ENCODE data around the gene PEAK1. TPM values are rescaled to one million over a fixed set of nuclear protein-coding genes. Genes with fewer than 3 reads are reported as not detected.
"Not testable (repeated sequence)": the region's sequence is repeated elsewhere in the genome, so short reads cannot be mapped to it uniquely, and the experiment has no call there.

Gene PEAK1
- total RNA-seq, 1 experiment from 2014 or later, result 2.5 TPM

DNA sequence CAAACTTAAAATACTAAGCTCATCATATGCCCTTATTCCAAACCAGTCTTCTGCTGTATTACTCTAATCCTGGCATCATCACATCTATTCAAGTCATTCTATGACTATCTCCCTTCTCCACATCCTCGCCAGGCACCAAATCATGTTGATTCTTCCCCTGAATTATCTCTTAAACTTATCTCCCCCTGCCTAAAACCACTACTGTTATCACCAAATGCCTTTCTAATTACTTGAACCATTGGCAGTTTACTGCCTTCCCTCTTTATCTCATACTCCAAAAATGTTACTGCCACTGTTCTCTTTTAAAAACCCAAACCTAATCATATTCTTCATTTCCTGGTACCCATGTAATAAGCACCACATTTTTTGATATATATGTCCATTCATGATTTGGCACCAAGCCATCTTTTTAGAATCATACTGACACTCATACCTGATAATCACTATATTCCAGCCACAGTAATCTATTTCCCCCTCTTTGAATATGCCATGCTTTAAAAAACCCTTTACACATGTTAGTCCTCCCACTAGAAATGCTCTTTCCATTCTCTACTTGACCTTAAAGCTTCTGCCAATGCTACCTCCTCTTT lies 126.8 kb downstream of the PEAK1 start:
- H2AFZ ChIP-seq (ENCODE audit: low read length), result no peak overlapping the region
- no peak overlapping the region for H3K27ac ChIP-seq (ENCODE audit: low read length)
- no peak overlapping the region for H3K4me3 ChIP-seq (ENCODE audit: low read length)
- H3K27me3 ChIP-seq (ENCODE audit: low read length), result no peaks in the 10 kb centered on the region
- H3K4me1 ChIP-seq (ENCODE audit: low read length), result no peaks in the 10 kb centered on the region
- H3K79me2 ChIP-seq (ENCODE audit: low read length), result no peaks in the 10 kb centered on the region
- H3K9ac ChIP-seq (ENCODE audit: low read length), result no peak overlapping the region
- no peaks in the 10 kb centered on the region for H3K9me2 ChIP-seq (replicated peaks; ENCODE audit: insufficient read depth, low read length)
- no peaks in the 10 kb centered on the region for H4K20me1 ChIP-seq (ENCODE audit: insufficient read depth, low read depth, low read length)
- H3K9me3 ChIP-seq (ENCODE audit: low read length), result no peaks in the 10 kb centered on the region
- H3K4me2 ChIP-seq (ENCODE audit: low read depth, low read length, poor library complexity, severe bottlenecking), result no peak overlapping the region
- no peaks in the 10 kb centered on the region for H3K36me3 ChIP-seq (ENCODE audit: insufficient read depth, low read length)
- no peak for DNase-seq

DNA sequence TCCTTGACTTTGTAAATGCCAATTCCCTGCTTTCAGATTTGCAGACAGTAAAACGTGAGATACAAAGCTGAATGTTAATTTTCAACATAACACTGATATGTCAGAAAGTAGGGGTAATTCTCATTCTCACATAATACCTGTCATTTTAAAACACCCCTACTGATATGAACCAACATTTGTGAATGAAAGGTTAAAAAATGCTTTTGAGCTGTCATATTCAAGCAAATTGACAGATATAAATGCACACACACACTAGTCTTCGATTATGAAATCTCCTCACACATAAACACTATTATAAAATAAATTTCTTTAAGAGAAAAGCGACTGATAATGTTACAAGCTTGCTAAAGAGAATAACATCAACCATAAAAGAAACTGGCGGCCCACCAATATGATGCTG lies 128.8 kb downstream of the PEAK1 start:
- Histone ChIP-seq H3K9ac (ENCODE audit: low read length) (no peak overlapping the region), H3K9me3 (ENCODE audit: low read length) (no peaks in the 10 kb centered on the region), H3K36me3 (ENCODE audit: insufficient read depth, low read length) (no peaks in the 10 kb centered on the region), H4K20me1 (ENCODE audit: insufficient read depth, low read depth, low read length) (no peaks in the 10 kb centered on the region), H3K79me2 (ENCODE audit: low read length) (no peaks in the 10 kb centered on the region), H3K9me2 (replicated peaks; ENCODE audit: insufficient read depth, low read length) (no peaks in the 10 kb centered on the region), H3K4me3 (ENCODE audit: low read length) (no peak overlapping the region), H3K27ac (ENCODE audit: low read length) (no peak overlapping the region), H2AFZ (ENCODE audit: low read length) (no peak overlapping the region), H3K27me3 (ENCODE audit: low read length) (no peaks in the 10 kb centered on the region), H3K4me1 (ENCODE audit: low read length) (no peaks in the 10 kb centered on the region), H3K4me2 (ENCODE audit: low read depth, low read length, poor library complexity, severe bottlenecking) (no peak overlapping the region)
- DNase-seq, result no peak

DNA sequence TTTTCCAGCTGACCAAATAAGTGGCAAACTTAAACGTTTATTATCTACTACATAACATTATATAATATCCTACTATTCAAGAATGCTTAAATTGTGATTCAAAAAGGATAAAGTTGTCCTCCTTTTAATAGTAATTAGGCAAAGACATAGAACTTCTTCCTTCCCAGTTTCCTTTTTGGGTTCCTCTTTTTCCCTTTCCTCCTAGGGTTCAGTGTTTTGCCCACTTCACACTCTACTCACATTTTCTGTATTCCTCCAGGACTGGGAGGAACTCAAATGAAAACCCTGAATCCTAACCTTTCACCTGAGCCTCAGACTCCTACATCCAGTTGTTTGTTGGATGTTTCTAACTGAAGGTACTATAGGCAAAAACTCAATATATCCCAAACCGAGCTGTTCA lies 132.5 kb downstream of the PEAK1 start:
- H4K20me1 ChIP-seq (ENCODE audit: insufficient read depth, low read depth, low read length), result no peaks in the 10 kb centered on the region
- no peak overlapping the region for H3K4me2 ChIP-seq (ENCODE audit: low read depth, low read length, poor library complexity, severe bottlenecking)
- no peak overlapping the region for H2AFZ ChIP-seq (ENCODE audit: low read length)
- no peak overlapping the region for H3K9ac ChIP-seq (ENCODE audit: low read length)
- H3K4me1 ChIP-seq (ENCODE audit: low read length), result no peaks in the 10 kb centered on the region
- no peaks in the 10 kb centered on the region for H3K9me3 ChIP-seq (ENCODE audit: low read length)
- H3K27ac ChIP-seq (ENCODE audit: low read length), result no peak overlapping the region
- no peaks in the 10 kb centered on the region for H3K79me2 ChIP-seq (ENCODE audit: low read length)
- DNase-seq, result no peak
- no peaks in the 10 kb centered on the region for H3K9me2 ChIP-seq (replicated peaks; ENCODE audit: insufficient read depth, low read length)
- H3K36me3 ChIP-seq (ENCODE audit: insufficient read depth, low read length), result no peaks in the 10 kb centered on the region
- no peaks in the 10 kb centered on the region for H3K27me3 ChIP-seq (ENCODE audit: low read length)
- H3K4me3 ChIP-seq (ENCODE audit: low read length), result no peak overlapping the region

DNA sequence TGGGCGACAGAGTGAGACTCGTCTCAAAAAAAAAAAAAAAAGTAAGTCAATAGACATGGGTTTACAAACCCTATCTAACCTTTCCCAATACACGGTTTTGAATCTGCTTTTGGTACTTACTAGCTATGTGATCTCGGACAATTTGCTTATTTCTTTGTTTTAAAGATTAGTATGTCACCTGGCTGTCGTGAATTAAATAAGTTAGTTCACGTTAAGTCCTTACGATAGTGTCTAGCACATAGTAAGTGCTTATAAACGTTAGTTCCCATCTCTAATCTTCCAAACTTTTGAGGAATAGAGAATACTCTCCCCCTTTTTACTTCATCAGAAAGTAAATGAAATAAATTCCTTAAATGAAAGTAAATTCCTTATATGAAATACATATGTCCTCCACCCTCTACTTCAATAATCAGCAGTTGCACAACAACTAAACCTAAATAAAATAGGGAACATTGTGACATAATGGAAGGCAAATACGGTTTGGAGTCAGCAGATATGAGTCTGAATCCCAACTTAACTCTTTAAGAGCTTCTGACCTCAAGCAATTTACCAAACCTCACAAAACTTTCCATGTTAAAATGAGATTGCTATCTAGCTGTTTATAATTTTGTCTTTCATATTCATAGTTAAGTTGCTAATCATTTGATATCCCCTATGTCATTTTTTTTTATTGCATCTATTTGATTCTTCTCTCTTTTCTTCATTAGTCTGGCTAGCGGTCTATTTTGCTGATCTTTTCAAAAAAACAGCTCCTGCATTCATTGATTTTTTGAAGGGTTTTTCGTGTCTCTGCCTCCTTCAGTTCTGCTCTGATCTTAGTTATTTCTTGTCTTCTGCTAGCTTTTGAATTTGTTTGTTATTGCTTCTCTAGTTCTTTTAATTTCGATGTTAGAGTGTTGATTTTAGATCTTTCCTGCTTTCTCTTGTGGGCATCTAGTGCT lies 134.6 kb downstream of the PEAK1 start:
- H3K27ac ChIP-seq (ENCODE audit: low read length), result no peak overlapping the region
- no peak overlapping the region for H3K9ac ChIP-seq (ENCODE audit: low read length)
- no peak for DNase-seq
- no peaks in the 10 kb centered on the region for H3K9me3 ChIP-seq (ENCODE audit: low read length)
- H3K4me3 ChIP-seq (ENCODE audit: low read length), result no peak overlapping the region
- no peaks in the 10 kb centered on the region for H4K20me1 ChIP-seq (ENCODE audit: insufficient read depth, low read depth, low read length)
- H3K4me1 ChIP-seq (ENCODE audit: low read length), result no peaks in the 10 kb centered on the region
- H3K79me2 ChIP-seq (ENCODE audit: low read length), result no peaks in the 10 kb centered on the region
- H3K9me2 ChIP-seq (replicated peaks; ENCODE audit: insufficient read depth, low read length), result no peaks in the 10 kb centered on the region
- no peak overlapping the region for H2AFZ ChIP-seq (ENCODE audit: low read length)
- H3K27me3 ChIP-seq (ENCODE audit: low read length), result no peaks in the 10 kb centered on the region
- no peak overlapping the region for H3K4me2 ChIP-seq (ENCODE audit: low read depth, low read length, poor library complexity, severe bottlenecking)
- no peaks in the 10 kb centered on the region for H3K36me3 ChIP-seq (ENCODE audit: insufficient read depth, low read length)

DNA sequence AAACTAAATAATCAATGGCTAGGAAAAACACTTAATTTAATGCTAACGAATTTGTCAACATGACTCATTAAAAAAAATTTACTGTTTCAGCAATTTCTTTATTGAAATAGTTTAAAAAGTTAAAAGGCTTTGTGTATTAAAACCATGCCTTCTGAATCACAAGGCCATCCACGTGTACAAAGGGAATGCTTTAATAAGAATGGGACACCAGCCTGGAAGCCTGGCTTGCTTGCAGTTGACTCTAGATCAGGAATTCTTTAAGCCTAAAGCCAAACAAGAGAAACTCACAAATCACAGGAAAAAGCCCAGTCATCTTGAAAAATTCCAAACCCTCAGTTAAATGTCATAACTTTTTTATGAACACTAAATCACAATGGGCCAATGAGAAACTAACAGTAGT lies 137.6 kb downstream of the PEAK1 start:
- Histone ChIP-seq H3K79me2 (ENCODE audit: low read length) (no peaks in the 10 kb centered on the region), H3K27ac (ENCODE audit: low read length) (no peak overlapping the region), H3K36me3 (ENCODE audit: insufficient read depth, low read length) (no peaks in the 10 kb centered on the region), H3K9me3 (ENCODE audit: low read length) (no peaks in the 10 kb centered on the region), H3K4me3 (ENCODE audit: low read length) (no peak overlapping the region), H4K20me1 (ENCODE audit: insufficient read depth, low read depth, low read length) (no peaks in the 10 kb centered on the region), H3K9me2 (replicated peaks; ENCODE audit: insufficient read depth, low read length) (no peaks in the 10 kb centered on the region), H3K4me1 (ENCODE audit: low read length) (no peaks in the 10 kb centered on the region), H3K4me2 (ENCODE audit: low read depth, low read length, poor library complexity, severe bottlenecking) (no peak overlapping the region), H3K9ac (ENCODE audit: low read length) (no peak overlapping the region), H2AFZ (ENCODE audit: low read length) (no peak overlapping the region), H3K27me3 (ENCODE audit: low read length) (no peaks in the 10 kb centered on the region)
- DNase-seq, result no peak

DNA sequence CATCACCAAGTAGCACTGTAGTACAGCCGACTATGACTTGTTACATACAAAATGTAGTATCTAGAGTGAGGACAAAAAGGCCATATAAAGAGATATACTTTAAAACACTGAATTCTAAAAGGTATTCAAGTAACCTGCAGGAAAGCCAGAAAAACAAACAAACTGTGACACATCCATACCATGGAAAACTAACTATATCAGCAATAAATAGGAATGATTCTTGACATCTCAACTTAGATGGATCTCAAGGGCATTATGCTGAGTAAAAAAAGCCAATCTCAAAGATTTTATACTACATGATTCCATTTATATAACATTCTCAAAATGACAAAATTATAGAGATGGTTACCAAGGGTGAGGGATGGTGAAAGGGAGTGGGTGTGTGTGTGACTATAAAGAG lies 143.0 kb downstream of the PEAK1 start:
- Histone ChIP-seq H3K79me2 (ENCODE audit: low read length) (no peaks in the 10 kb centered on the region), H3K9me2 (replicated peaks; ENCODE audit: insufficient read depth, low read length) (no peaks in the 10 kb centered on the region), H3K27me3 (ENCODE audit: low read length) (no peaks in the 10 kb centered on the region), H3K9ac (ENCODE audit: low read length) (no peak overlapping the region), H2AFZ (ENCODE audit: low read length) (no peak overlapping the region), H3K4me3 (ENCODE audit: low read length) (no peak overlapping the region), H3K36me3 (ENCODE audit: insufficient read depth, low read length) (no peaks in the 10 kb centered on the region), H4K20me1 (ENCODE audit: insufficient read depth, low read depth, low read length) (no peaks in the 10 kb centered on the region), H3K4me2 (ENCODE audit: low read depth, low read length, poor library complexity, severe bottlenecking) (no peak overlapping the region), H3K9me3 (ENCODE audit: low read length) (no peaks in the 10 kb centered on the region), H3K27ac (ENCODE audit: low read length) (no peak overlapping the region), H3K4me1 (ENCODE audit: low read length) (no peaks in the 10 kb centered on the region)
- no peak for DNase-seq

DNA sequence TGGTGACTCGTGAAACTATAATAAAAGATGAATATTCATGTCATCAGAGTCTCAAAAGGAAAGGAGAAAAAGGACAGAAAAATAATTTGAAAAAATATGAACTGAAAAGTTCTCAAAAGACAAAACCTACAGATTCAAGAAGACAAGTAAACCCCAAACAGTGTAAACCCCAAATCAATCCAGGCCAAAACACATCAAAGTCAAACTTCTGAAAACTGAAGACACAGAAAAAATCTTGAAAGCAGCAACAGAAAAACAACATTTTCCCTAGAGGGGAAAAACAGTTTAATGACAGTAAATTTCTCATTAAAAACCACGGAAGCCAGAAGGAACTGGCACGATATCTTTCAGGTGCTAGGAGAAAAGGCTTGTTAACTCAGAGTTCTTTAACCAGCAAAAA lies 143.8 kb downstream of the PEAK1 start:
- H3K4me2 ChIP-seq (ENCODE audit: low read depth, low read length, poor library complexity, severe bottlenecking), result no peak overlapping the region
- no peaks in the 10 kb centered on the region for H3K9me2 ChIP-seq (replicated peaks; ENCODE audit: insufficient read depth, low read length)
- H3K4me3 ChIP-seq (ENCODE audit: low read length), result no peak overlapping the region
- DNase-seq, result no peak
- no peaks in the 10 kb centered on the region for H3K36me3 ChIP-seq (ENCODE audit: insufficient read depth, low read length)
- no peaks in the 10 kb centered on the region for H3K4me1 ChIP-seq (ENCODE audit: low read length)
- H4K20me1 ChIP-seq (ENCODE audit: insufficient read depth, low read depth, low read length), result no peaks in the 10 kb centered on the region
- H3K9ac ChIP-seq (ENCODE audit: low read length), result no peak overlapping the region
- no peak overlapping the region for H3K27ac ChIP-seq (ENCODE audit: low read length)
- no peak overlapping the region for H2AFZ ChIP-seq (ENCODE audit: low read length)
- H3K27me3 ChIP-seq (ENCODE audit: low read length), result no peaks in the 10 kb centered on the region
- no peaks in the 10 kb centered on the region for H3K9me3 ChIP-seq (ENCODE audit: low read length)
- no peaks in the 10 kb centered on the region for H3K79me2 ChIP-seq (ENCODE audit: low read length)

DNA sequence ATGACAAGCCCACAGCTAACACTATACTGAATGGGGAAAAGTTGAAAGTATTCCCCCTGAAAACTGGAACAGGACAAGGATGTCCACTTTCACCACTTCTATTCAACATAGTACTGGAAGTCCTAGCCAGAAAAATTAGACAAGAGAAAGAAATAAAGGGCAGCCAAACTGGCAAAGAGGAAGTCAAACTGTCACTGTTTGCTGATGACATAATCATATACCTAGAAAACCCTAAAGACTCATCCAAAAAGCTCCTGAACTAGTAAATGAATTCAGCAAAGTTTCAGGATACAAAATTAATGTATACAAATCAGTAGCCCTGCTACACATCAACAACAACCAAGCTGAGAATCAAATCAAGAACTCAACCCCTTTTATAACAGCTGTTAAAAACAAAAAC lies 146.8 kb downstream of the PEAK1 start:
- H3K9me3 ChIP-seq (ENCODE audit: low read length); H3K4me2 ChIP-seq (ENCODE audit: low read depth, low read length, poor library complexity, severe bottlenecking); H3K9me2 ChIP-seq (replicated peaks; ENCODE audit: insufficient read depth, low read length); H4K20me1 ChIP-seq (ENCODE audit: insufficient read depth, low read depth, low read length); H3K27me3 ChIP-seq (ENCODE audit: low read length); H3K27ac ChIP-seq (ENCODE audit: low read length); H3K4me3 ChIP-seq (ENCODE audit: low read length); H3K36me3 ChIP-seq (ENCODE audit: insufficient read depth, low read length); H3K9ac ChIP-seq (ENCODE audit: low read length); DNase-seq; H3K4me1 ChIP-seq (ENCODE audit: low read length); H2AFZ ChIP-seq (ENCODE audit: low read length); H3K79me2 ChIP-seq (ENCODE audit: low read length): not testable (repeated sequence)

Measured in Karpas-422 (cell line).